Measurements from ENCODE around the gene IGSF9B.
A peak's percentile ranks its signal among the peaks of the same experiment; 100 is the strongest.
"Not testable (repeated sequence)": the region's sequence is repeated elsewhere in the genome, so short reads cannot be mapped to it uniquely, and the experiment has no call there.

Gene IGSF9B

DNA sequence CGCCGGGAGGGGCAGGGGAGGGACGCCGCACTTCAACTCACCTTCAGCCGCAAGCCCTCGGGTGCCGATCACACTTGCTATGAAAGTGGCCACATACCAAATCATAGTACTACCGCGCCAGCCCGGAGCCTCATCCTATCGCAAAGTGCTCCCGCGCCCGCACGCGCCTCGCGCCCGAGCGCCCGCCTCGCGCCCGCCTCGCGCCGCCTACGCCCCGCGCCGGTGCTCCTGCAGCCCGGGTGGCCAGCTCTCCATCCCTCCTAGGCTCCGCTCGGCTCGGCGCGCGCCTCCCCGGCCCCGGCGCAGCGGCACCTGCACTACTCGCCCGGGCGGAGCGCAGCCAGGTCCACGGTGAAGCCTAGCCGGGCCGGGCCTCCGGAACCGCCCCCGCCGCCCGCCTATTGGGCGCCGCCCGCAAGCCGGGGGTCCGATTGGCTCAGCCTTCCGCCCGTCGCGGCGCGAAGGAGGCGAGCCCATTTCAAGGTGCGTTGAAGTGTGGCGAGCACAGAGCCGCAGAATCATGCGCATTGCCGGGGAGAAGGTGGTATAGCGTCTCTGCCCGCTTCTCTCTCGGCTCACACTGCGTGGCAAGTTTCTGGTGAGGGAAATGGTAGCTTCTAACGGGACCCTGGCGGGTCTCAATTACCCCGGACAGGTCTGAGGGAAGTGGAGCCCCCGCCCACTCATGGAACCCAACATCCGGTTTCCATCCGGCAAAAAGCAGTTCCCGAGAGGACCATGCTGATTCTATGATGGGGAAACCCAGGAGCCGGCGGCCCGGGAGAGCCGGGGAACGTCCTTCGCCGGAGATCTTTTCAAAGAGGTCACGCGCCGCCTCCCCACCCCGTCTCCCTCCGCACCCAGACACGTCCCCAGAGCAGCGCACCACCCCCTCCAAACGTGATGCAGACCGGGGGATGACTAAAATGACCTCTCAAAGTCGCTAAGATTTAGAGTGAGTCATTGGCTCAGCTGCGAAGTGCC lies at the start of gene IGSF9B:
Gene IGSF9B, minus strand, starts transcription at position 319 of the 984 bp plus-strand sequence. Its CDS starts 214 bp downstream, at position 105.
- DNase-seq (ENCODE audit: low read depth in 2 of 2), result peak; percentile 80 to 85

DNA sequence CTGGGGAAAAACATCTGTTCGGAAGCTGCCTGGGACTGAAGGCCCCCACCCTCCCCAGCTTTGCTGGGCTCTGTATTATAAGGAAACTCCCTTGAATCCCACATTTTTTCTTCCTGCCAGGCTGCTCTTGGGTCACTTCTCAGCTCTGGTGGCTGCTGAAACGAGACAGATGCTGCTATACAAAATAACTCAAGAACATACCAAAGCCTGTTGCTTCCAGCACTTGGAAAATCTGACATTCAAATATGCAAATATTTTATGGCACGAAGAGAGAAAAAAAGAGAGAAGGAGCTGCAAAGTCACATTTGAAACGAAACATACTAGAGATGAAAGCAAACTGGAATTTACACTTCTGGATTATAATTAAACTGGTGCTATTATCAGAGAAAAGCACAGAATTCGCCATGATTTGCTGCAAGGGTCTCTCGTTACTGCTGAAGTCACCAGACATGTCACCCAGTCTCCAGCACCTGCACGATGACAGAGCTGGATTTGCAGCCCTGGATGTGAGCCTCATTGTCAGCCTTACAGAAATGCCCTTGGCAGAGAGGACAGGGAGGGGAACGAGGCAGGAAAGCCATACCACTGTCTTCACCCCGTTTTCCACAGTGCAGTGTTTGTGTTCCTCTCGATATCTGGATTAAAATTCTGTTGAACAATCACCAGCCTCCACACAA lies 47.9 kb upstream of the IGSF9B start:
- no peak for DNase-seq (ENCODE audit: low read depth in 2 of 2)

- no peak for DNase-seq (ENCODE audit: low read depth in 2 of 2)
These were observed 47.2 kb upstream of the IGSF9B start for GRCh38 chr11:134003792-134004495.

DNA sequence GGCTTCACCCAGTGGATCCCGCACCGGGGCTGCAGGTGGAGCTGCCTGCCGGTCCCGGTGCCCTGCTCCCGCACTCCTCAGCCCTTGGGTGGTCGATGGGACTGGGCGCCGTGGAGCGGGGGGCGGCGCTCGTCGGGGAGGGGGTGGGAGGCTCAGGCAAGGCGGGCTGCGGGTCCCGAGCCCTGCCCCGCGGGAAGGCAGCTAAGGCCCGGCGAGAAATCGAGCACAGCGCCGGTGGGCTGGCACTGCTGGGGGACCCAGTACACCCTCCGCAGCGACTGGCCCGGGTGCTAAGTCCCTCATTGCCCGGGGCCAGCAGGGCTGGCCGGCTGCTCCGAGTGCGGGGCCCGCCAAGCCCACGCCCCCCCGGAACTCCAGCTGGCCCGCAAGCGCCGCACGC lies 46.1 kb upstream of the IGSF9B start:
- not testable (repeated sequence) for DNase-seq (ENCODE audit: low read depth in 2 of 2)

DNA sequence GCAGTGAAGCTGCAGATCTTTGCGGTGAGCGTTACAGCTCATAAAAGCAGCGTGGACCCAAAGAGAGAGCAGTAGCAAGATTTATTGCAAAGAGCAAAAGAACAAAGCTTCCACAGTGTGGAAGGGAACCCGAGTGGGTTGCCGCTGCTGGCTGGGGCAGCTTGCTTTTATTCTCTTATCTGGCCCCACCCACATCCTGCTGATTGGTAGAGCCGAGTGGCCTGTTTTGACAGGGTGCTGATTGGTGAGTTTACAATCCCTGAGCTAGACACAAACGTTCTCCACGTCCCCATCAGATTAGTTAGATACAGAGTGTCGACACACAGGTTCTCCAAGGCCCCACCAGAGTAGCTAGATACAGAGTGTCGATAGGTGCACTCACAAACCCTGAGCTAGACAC lies 45.6 kb upstream of the IGSF9B start:
- not testable (repeated sequence) for DNase-seq (ENCODE audit: low read depth in 2 of 2)

- DNase-seq (ENCODE audit: low read depth in 2 of 2), result no peak
These were observed 44.8 kb upstream of the IGSF9B start for GRCh38 chr11:134001596-134001995.

DNA sequence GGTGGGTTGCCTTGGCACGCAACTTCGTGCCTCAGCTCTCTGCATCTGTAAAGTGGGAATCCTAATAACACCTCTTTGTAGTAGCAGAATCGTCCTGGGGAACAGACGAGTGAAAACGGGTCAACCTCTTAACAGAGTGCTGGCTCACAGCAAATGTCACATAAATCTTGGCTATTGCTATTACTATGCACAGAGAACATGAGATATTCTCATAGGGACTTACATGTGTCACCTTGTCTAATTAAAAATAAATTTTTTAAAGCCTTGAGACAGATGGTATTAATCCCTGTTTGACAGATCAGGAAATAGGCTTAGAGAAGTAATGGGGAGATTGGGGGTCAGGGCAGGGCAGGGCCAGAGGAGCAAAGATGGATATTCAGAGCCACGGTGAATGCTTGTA lies 44.3 kb upstream of the IGSF9B start:
- DNase-seq (ENCODE audit: low read depth in 2 of 2), result no peak

GRCh38 chr11:133999355-133999754 lies 42.6 kb upstream of the IGSF9B start:
- DNase-seq (ENCODE audit: low read depth in 2 of 2), result no peak

DNA sequence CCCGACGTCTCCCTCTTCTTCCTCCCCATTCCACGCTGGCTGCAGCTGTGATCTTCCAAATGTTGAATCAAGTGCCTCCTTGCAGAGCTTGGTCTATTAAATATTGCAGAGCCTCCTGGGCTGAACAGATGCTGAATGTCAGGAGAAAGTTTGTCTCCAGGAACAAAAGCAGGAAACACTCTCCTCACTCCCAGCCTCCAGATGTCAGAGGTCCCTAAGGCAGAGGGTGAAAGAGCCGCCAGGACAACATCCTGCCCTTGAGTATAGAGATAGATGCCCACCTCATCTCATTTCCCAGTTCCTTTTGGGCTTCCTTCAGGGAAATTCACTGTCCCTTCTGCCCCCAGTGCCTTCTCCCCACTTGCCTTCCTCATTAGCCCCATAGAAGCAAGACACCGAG lies 40.8 kb upstream of the IGSF9B start:
- DNase-seq (ENCODE audit: low read depth in 2 of 2), result no peak

GRCh38 chr11:133996671-133997070 lies 39.9 kb upstream of the IGSF9B start:
- DNase-seq (ENCODE audit: low read depth in 2 of 2), result no peak

DNA sequence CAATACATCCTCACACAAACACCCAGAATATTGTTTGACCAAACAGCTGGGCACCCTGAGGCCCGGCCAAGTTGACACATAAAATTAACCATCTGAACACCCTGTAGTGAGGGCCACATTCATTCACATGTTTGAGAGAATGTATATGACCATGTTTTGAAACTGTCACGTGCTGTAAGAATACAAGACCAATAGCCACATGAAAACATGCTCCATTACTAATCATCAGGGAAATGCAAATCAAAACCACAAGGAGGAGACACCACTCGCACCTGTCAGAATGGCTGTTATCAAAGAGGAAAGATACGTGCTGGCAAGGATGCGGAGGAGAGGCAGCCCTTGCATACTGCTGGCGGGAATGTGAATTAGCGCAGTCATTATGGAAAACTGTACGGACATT lies 38.3 kb upstream of the IGSF9B start:
- DNase-seq (ENCODE audit: low read depth in 2 of 2), result no peak

GRCh38 chr11:133993921-133994320 lies 37.2 kb upstream of the IGSF9B start:
- DNase-seq (ENCODE audit: low read depth in 2 of 2), result no peak

DNA sequence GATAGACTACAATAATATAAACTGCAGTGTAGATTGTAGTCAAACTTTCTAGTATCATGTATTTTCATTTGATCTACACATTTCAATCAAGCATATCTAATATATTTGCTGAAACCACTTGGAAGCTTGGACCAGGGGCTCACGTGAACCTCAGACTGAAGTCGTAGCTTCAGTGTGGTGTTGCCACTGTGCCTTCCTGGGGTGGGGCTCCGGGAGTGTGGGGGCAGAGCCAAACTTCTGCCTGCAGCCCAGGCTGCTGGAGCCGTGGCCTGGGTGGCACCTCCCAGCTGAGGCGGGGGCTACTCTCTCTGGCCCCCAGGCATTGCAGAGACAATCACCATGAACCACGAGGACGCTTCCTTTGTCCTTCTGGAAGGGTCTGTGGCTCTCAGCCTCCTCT lies 36.3 kb upstream of the IGSF9B start:
- DNase-seq (ENCODE audit: low read depth in 2 of 2), result no peak

DNA sequence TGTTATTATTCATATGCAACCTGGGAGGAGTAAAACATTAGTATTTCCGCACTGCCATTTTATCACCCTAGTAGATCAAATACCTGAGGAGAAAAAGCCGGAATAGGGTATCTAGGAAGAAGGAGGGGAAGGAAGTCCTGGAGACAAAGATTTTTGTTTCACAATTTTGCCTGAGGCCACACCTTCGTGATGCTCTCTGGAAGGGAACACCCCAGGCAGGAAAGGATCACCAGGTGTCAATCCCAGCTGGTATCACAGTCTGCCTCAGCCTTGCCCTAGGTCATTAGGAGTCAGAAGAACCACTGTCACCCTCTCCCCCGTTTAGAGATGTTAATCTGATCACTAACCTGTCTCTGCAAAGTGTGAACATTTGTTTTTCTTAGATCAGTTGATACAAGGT lies 35.4 kb upstream of the IGSF9B start:
- DNase-seq (ENCODE audit: low read depth in 2 of 2), result no peak

- no peak for DNase-seq (ENCODE audit: low read depth in 2 of 2)
These were observed 34.3 kb upstream of the IGSF9B start for GRCh38 chr11:133991101-133991500.

GRCh38 chr11:133990501-133990900 lies 33.7 kb upstream of the IGSF9B start:
- no peak for DNase-seq (ENCODE audit: low read depth in 2 of 2)

- no peak for DNase-seq (ENCODE audit: low read depth in 2 of 2)
These were observed 32.1 kb upstream of the IGSF9B start for GRCh38 chr11:133988686-133989410.

GRCh38 chr11:133987171-133987570 lies 30.4 kb upstream of the IGSF9B start:
- no peak for DNase-seq (ENCODE audit: low read depth in 2 of 2)

DNA sequence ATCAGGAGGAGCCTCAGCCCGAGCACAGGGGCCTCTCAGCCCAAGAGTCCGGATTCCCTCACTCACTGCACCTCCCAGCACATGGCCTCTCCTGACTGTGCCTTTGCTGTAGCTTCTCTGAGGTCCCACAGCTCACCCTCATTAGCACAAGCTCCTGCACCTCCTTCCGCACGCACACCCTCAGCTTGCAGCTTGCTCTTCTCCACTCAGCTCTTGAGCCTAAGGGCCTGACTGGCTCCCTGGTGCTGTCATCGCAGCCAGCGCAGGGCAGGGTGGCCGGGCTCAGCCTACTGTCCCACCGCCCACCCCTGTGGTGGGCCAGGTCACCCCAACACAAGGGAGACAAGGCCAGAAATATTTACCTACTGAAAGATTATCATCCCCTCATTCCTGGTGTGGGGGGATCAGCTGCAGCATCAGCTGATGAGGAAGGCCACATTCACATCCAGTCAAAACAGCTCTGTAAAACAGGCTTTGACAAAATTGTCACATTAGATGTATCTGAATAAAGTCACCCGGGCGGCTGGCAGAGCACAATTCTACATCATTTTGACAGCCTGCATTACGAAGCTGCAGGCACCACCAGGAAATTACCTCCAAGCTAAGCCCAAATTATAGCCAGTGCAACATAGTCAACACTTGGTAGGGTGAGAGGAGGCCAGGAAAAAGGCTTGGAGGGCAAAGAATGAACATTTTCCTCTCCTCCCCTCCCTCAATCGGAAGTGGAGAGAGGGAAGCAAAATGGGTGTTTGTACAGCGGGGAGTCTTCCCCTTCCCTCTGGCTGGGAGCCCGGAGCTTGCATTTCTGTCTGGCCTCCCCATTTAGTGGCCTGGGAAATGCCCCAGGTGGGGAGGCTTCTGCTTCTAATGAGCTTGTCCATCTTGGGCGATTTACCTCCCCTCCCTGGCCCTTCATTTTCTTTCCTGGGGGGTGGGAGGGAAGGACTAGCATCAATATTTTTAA lies 29.5 kb upstream of the IGSF9B start:
- no peak for DNase-seq (ENCODE audit: low read depth in 2 of 2)

DNA sequence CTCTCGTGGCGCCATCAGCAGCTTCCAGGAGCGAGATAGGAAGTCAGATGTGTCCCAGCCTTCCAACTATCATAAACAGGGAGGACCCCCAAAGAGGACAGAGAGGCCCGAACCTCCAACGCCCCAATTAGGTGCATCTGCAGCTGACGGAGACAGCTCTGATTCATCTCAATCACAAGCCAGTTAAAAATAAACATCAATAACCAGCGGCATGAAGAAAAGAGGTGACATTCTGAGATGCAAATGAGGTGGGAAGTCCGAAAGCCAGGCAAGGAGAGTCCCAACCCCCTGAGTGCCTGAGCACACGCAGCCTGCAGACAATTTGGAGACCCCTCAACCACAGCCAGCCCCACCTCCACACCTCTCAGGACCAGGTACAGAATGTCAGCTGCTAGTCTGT lies 28.1 kb upstream of the IGSF9B start:
- no peak for DNase-seq (ENCODE audit: low read depth in 2 of 2)

Measured in stimulated activated CD8-positive, alpha-beta memory T cell treated with anti-CD3 and anti-CD28 coated beads, Interleukin-2, amount 100 ng/mL, for 1 hour (primary cell).